Parathyroid adenoma (tissue), 2 donors: ENCODE results near the gene TWIST2.

Experiments used
- H2AFZ ChIP-seq: fragments of 300-600 bp; sonication (generic); one replicate; pipeline ENCODE4 v1.7.0; 2017; ENCODE audit warnings: antibody characterized with exemption, mild to moderate bottlenecking
- H3K27ac ChIP-seq: fragments of 300-600 bp; sonication (generic); one replicate; pipeline ENCODE4 v1.7.0; 2017
- H3K27me3 ChIP-seq: fragments of 300-600 bp; sonication (generic); one replicate; pipeline ENCODE4 v1.7.0; 2017; ENCODE audit warnings: low read length; ENCODE audit not compliant: control insufficient read depth, insufficient read depth
- H3K36me3 ChIP-seq: fragments of 300-600 bp; sonication (generic); one replicate; pipeline ENCODE4 v1.7.0; 2017; ENCODE audit warnings: low read length; ENCODE audit not compliant: control insufficient read depth, insufficient read depth
- H3K4me1 ChIP-seq: fragments of 300-600 bp; sonication (generic); one replicate; pipeline ENCODE4 v1.7.0; 2017; ENCODE audit warnings: control low read depth
- H3K4me2 ChIP-seq: fragments of 300-600 bp; sonication (generic); one replicate; pipeline ENCODE4 v1.7.0; 2017; ENCODE audit warnings: low read length
- H3K4me3 ChIP-seq: fragments of 300-600 bp; sonication (generic); one replicate; pipeline ENCODE4 v1.7.0; 2017; ENCODE audit warnings: low read depth, low read length
- H3K79me2 ChIP-seq: fragments of 300-600 bp; sonication (generic); one replicate; pipeline ENCODE4 v1.7.0; 2017; ENCODE audit warnings: control low read depth
- H3K9ac ChIP-seq: fragments of 300-600 bp; sonication (generic); one replicate; pipeline ENCODE4 v1.7.0; 2017; ENCODE audit warnings: mild to moderate bottlenecking
- H3K9me3 ChIP-seq: fragments of 300-600 bp; sonication (generic); one replicate; pipeline ENCODE4 v1.7.0; 2017; ENCODE audit warnings: low read length; ENCODE audit not compliant: control insufficient read depth
- TF ChIP-seq, protein P1 (sequence below): fragments of 300-600 bp; sonication (generic); IDR thresholded peaks from one replicate; pipeline ENCODE4 v1.7.0; 2017; ENCODE audit warnings: antibody characterized with exemption, mild to moderate bottlenecking
- donor health status: primary hyperparathyroidism.

Gene TWIST2

DNA sequence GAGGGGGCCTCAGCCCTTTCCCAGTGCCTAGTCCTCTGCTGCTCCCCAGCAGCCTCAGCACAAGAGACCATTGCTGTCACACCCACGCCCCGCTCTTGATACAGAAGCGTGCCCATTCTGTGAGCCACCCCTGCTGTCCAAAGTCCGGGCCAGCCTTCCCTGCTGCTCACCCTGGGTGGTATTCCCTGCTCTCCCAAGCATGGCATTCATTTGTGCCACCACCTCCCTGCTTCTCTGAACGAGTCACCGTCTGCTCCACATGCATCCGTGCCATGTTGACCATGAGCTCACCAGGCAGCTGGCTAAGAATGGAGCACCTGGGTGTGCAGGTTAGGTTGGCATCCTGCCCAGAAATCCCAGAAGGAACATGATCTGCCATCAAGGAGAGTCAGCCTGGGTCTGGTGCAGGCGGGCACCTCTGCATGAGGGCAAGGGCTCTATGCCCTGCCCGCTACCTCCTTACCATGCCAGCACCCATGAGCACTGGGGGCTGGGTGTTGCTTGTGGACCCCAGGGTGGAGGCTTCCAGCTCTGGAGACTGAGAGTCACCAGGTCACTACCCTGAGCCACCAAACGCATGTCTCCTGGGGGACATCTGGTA, 63.0 kb downstream of the TWIST2 start:
- TF ChIP-seq, protein P1, sequence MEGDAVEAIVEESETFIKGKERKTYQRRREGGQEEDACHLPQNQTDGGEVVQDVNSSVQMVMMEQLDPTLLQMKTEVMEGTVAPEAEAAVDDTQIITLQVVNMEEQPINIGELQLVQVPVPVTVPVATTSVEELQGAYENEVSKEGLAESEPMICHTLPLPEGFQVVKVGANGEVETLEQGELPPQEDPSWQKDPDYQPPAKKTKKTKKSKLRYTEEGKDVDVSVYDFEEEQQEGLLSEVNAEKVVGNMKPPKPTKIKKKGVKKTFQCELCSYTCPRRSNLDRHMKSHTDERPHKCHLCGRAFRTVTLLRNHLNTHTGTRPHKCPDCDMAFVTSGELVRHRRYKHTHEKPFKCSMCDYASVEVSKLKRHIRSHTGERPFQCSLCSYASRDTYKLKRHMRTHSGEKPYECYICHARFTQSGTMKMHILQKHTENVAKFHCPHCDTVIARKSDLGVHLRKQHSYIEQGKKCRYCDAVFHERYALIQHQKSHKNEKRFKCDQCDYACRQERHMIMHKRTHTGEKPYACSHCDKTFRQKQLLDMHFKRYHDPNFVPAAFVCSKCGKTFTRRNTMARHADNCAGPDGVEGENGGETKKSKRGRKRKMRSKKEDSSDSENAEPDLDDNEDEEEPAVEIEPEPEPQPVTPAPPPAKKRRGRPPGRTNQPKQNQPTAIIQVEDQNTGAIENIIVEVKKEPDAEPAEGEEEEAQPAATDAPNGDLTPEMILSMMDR = no peak

GRCh38 chr2:238911376-238912227, 63.7 kb downstream of the TWIST2 start:
- no peaks in the 10 kb centered on the region for H3K4me1 ChIP-seq
- no peak overlapping the region for H3K27ac ChIP-seq
- no peak overlapping the region for H2AFZ ChIP-seq
- H3K27me3 ChIP-seq = no peaks in the 10 kb centered on the region
- no peaks in the 10 kb centered on the region for H3K36me3 ChIP-seq
- no peak overlapping the region for H3K4me3 ChIP-seq
- no peak overlapping the region for H3K4me2 ChIP-seq
- no peak overlapping the region for H3K9ac ChIP-seq
- H3K9me3 ChIP-seq = no peaks in the 10 kb centered on the region
- no peaks in the 10 kb centered on the region for H3K79me2 ChIP-seq
- TF ChIP-seq, protein P1 = no peak

More for the DNA sequence above, 63.0 kb downstream of the TWIST2 start:
- H3K4me2 ChIP-seq = no peak overlapping the region
- no peak overlapping the region for H3K9ac ChIP-seq
- no peaks in the 10 kb centered on the region for H3K36me3 ChIP-seq
- H3K9me3 ChIP-seq = no peaks in the 10 kb centered on the region
- no peak overlapping the region for H2AFZ ChIP-seq
- no peaks in the 10 kb centered on the region for H3K4me1 ChIP-seq
- H3K79me2 ChIP-seq = no peaks in the 10 kb centered on the region
- H3K27ac ChIP-seq = no peak overlapping the region
- no peak overlapping the region for H3K4me3 ChIP-seq
- no peaks in the 10 kb centered on the region for H3K27me3 ChIP-seq

DNA sequence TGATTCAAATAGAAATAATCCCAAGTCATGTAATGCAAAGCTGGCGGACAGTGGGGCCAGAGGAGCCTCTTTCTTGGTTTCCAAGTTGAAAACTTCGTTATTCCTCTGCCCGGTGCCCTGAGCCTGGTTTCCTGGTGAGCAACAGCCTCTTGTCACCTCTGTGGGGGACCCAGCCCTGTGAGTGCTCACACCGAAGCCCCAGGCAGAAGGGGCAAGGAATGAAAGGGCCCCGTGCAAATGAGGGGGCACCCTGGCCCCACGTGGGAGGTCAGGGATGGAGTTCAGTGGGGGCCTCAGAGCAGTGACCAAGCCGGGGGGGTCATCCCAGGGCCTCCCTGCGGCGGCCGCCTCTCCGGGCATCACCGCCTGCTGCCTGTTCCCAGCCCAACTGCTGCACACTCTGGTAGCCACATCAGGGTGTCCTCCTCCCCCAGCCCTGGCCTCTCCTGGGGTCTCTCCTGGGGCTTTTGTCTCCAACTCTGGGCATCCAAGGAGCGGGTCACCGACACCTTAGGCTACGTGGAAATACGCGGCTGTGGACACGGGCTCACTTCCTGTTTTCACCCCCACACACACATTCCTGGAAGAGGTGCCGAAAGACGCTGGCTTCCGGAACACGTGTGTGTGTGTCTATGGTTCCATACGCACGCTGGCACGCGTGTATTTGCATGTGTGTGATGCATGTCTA, 64.5 kb downstream of the TWIST2 start:
- no peak overlapping the region for H2AFZ ChIP-seq
- no peaks in the 10 kb centered on the region for H3K79me2 ChIP-seq
- TF ChIP-seq, protein P1 = no peak
- H3K27me3 ChIP-seq = no peaks in the 10 kb centered on the region
- no peak overlapping the region for H3K27ac ChIP-seq
- H3K4me2 ChIP-seq = no peak overlapping the region
- H3K36me3 ChIP-seq = no peaks in the 10 kb centered on the region
- no peak overlapping the region for H3K4me3 ChIP-seq
- H3K4me1 ChIP-seq = no peaks in the 10 kb centered on the region
- no peaks in the 10 kb centered on the region for H3K9me3 ChIP-seq
- no peak overlapping the region for H3K9ac ChIP-seq

DNA sequence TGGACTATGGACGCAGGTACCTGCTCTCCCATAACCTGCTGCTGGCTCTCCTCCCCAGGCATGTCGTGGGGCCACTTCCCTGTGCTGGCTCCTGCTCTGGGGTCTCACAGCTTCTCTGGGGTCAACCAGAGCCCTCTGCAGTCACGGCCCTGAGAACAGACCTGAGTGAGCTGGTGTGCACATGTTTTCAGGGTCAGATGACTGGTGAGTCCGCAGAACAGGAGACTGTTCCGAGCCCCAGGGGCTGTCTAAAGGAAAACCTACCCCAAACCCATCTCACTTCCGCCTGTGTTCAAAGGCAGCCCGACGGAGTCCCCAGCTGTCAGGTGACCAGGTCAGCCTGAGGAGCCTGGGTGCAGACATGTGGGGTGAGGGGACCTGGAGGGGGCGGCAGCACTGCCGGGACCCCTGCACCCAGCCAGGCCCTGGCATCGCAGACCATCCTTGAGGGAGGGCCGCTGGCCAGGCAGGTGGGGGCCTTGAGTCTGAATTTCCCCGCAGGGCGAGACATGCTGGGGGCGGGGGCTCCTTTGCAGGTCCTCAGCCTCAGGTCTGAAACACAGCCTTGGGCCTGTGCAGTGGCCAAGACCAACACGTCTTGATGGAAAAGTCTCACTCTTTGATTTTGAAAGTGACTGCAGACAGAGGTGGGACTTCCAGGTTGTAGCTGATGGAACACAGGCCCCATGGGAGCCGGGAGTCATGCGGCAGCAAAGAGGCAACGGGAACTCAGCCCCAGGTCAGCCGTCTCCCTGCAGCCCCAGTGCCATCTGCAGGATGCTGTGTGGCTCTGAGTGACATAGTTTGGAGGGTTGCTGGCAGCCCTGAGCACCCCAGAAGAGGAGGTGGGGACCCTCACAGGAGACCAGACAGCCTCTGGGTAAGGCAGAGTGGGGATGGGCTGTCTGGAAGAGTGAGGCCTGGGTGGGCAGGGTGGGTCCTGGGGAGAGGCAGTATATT, 65.3 kb downstream of the TWIST2 start:
- no peak overlapping the region for H3K4me2 ChIP-seq
- no peak overlapping the region for H3K9ac ChIP-seq
- H3K27ac ChIP-seq = no peak overlapping the region
- no peak overlapping the region for H2AFZ ChIP-seq
- TF ChIP-seq, protein P1 = no peak
- H3K4me3 ChIP-seq = no peak overlapping the region
- no peaks in the 10 kb centered on the region for H3K9me3 ChIP-seq
- H3K27me3 ChIP-seq = no peaks in the 10 kb centered on the region
- H3K4me1 ChIP-seq = no peaks in the 10 kb centered on the region
- no peaks in the 10 kb centered on the region for H3K79me2 ChIP-seq
- H3K36me3 ChIP-seq = no peaks in the 10 kb centered on the region
